ENCODE measurements around the gene RPS14.

DNA sequence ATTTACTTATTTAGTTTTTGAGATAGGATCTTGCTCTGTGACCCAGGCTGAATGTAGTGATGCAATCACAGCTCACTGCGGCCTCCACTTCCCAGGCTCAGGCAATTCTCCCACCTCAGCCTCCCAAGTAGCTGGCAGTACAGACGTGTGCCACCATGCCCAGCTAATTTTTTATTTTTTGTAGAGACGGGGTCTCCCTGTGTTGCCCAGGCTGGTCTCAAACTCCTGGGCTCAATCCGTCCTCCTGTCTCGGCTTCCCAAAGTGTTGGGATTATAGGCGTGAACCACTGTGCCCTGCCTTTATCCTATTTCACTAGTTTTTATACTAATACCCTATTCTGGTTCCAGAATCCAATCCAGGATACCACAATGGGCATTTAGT is 6.8 kb downstream of the RPS14 start:
- TF ChIP-seq, protein P1, sequence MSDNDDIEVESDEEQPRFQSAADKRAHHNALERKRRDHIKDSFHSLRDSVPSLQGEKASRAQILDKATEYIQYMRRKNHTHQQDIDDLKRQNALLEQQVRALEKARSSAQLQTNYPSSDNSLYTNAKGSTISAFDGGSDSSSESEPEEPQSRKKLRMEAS (IDR thresholded peaks at IDR 0.05; ENCODE audit: low read depth) = no peak
- no peak for TF ChIP-seq GABPA (IDR thresholded peaks at IDR 0.05; ENCODE audit: low read depth)
- TF ChIP-seq, protein P2, sequence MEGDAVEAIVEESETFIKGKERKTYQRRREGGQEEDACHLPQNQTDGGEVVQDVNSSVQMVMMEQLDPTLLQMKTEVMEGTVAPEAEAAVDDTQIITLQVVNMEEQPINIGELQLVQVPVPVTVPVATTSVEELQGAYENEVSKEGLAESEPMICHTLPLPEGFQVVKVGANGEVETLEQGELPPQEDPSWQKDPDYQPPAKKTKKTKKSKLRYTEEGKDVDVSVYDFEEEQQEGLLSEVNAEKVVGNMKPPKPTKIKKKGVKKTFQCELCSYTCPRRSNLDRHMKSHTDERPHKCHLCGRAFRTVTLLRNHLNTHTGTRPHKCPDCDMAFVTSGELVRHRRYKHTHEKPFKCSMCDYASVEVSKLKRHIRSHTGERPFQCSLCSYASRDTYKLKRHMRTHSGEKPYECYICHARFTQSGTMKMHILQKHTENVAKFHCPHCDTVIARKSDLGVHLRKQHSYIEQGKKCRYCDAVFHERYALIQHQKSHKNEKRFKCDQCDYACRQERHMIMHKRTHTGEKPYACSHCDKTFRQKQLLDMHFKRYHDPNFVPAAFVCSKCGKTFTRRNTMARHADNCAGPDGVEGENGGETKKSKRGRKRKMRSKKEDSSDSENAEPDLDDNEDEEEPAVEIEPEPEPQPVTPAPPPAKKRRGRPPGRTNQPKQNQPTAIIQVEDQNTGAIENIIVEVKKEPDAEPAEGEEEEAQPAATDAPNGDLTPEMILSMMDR (IDR thresholded peaks at IDR 0.05) = no peak

Measured in SK-N-SH (cell line).